HepG2 (cell line): Measurements from ENCODE around the gene P2RX7. TPM values are rescaled to one million over a fixed set of nuclear protein-coding genes. Genes with fewer than 3 reads are reported as not detected.
A peak's percentile ranks its signal among the peaks of the same experiment; 100 is the strongest.

Experiments used
- GATAD2A ChIP-seq: IDR thresholded peaks from 2 replicates; pipeline ENCODE4 v1.6.1; 2016
- KDM6A ChIP-seq: IDR thresholded peaks from 2 replicates; pipeline ENCODE4 v1.6.1; 2016; ENCODE audit warnings: low read depth
- MYPOP ChIP-seq: sonication (generic); formaldehyde crosslinking; IDR thresholded peaks from 2 replicates; pipeline ENCODE4 v1.8.1; 2023; ENCODE audit warnings: mild to moderate bottlenecking, moderate library complexity, missing genetic modification reagents
- RORA ChIP-seq: sonication (generic); formaldehyde crosslinking; IDR thresholded peaks from 2 replicates; pipeline ENCODE4 v1.5.0; 2020; ENCODE audit warnings: mild to moderate bottlenecking, missing genetic modification reagents, moderate library complexity
- SNAPC4 ChIP-seq: sonication (generic); formaldehyde crosslinking; IDR thresholded peaks from 2 replicates; pipeline ENCODE4 v1.4.0; 2020; ENCODE audit warnings: mild to moderate bottlenecking, missing genetic modification reagents
- TCF12 ChIP-seq, 2 experiments: fragments of 450-650 bp in 1 of 2; sonication (generic) in 1 of 2; formaldehyde crosslinking in 1 of 2; IDR thresholded peaks; 2 replicates each; pipeline versions ENCODE4 v1.6.1 to v1.8.0; 2017 to 2022; ENCODE audit warnings: antibody characterized with exemption in 1 of 2, mild to moderate bottlenecking in 1 of 2, missing genetic modification reagents in 1 of 2, moderate library complexity in 1 of 2
- ZFY ChIP-seq: sonication (generic); formaldehyde crosslinking; IDR thresholded peaks from 2 replicates; pipeline ENCODE4 v1.4.0; 2020; ENCODE audit warnings: missing genetic modification reagents
- ZNF30 ChIP-seq: sonication (generic); formaldehyde crosslinking; IDR thresholded peaks from 2 replicates; pipeline ENCODE4 v1.5.0; 2020; ENCODE audit warnings: mild to moderate bottlenecking, missing genetic modification reagents
- ZNF609 ChIP-seq: sonication (generic); formaldehyde crosslinking; IDR thresholded peaks from 2 replicates; pipeline ENCODE4 v1.4.0; 2020; ENCODE audit warnings: mild to moderate bottlenecking, missing genetic modification reagents, borderline replicate concordance
- polyA plus RNA-seq, 8 experiments: library from polyadenylated mRNA; depleted of rRNA in 3 of 8; stranded (reverse) in 7 of 8; unstranded in 1 of 8; fragments of >200 nt; fragmentation: Illumina TruSeq in 4 of 8; extraction: Trizol in 4 of 8; gene quantifications; 2 replicates each; pipeline versions ENCODE4 v1.2.1 to v1.2.3, GENCODE V29; 2011 to 2016; ENCODE audit warnings: low read depth in 4 of 8, missing spikeins in 1 of 8, mixed read lengths in 1 of 8; ENCODE audit not compliant: insufficient read depth in 1 of 8
- total RNA-seq, 5 experiments: library from RNA; depleted of rRNA; stranded (reverse); fragments of >200 nt; fragmentation: Illumina TruSeq; extraction: Trizol; gene quantifications; 2 replicates each; pipeline ENCODE4 v1.2.3, GENCODE V29; 2016; ENCODE audit warnings: low read depth in 1 of 5

Gene P2RX7
- total and polyA plus RNA-seq, 2 of the 13 experiments (the other 11 are each of a cell fraction or from before 2014, with no cell fraction given), result 0.13 to 0.73 TPM

- TF ChIP-seq SNAPC4 (CRISPR knock-in tag) (no peak), GATAD2A (CRISPR knock-in tag) (0 out of 2 replicates have a peak, but pooled peaks have one; percentile 8), KDM6A (CRISPR knock-in tag) (no peak), RORA (CRISPR knock-in tag) (no peak), ZNF30 (no peak), MYPOP (no peak), ZFY (CRISPR knock-in tag) (peak; percentile 8; the same call in 1 of the 2 replicates), ZNF609 (CRISPR knock-in tag) (no peak), TCF12 (IDR thresholded peaks at IDR 0.05) (no peak), TCF12 (CRISPR knock-in tag; IDR thresholded peaks at IDR 0.05) (no peak)
Measured at GRCh38 chr12:121089813-121090430, 42.8 kb upstream of the P2RX7 start (continued).
